ENCODE results near the gene LRRC8C. TPM values are rescaled to one million over a fixed set of nuclear protein-coding genes. Genes with fewer than 3 reads are reported as not detected.

LRRC8C gene
- total and polyA plus RNA-seq, 10 of the 15 experiments (the other 5 are each of a cell fraction or from before 2014, with no cell fraction given), result 2.3 to 16.3 (median 10.8) TPM

- TF ChIP-seq TAF1 (IDR thresholded peaks at IDR 0.05; ENCODE audit: borderline replicate concordance, low read depth, low read length), result no peak
Observed at GRCh38 chr1:89727517-89728312, 94.8 kb downstream of the LRRC8C start (continued).

- ChIA-PET RAD21 (ENCODE audit: unreplicated experiment) (no interaction called here), POLR2A (no interaction called here), SMC1A (ENCODE audit: uncharacterized antibody, unreplicated experiment) (no interaction called here), CTCF (interaction anchor here (2.7 kb wide), 1 partner anchor 35 kb away, joined by 13 read pairs; no protein-coding TSS in a partner anchor)
- WGBS (ENCODE audit: insufficient coverage, insufficient replicate concordance, low lambda C conversion rate, missing lambda C conversion rate), result 70% methylated on average over 4 of the region's 4 CpGs
- intact Hi-C loops (cut with micrococcal nuclease; ENCODE audit: unreplicated experiment) (no loop called here), in situ Hi-C loops (cut with MboI) (no loop called here)
- FAIRE-seq (no peak), ATAC-seq (no peak), DNase-seq (ENCODE audit: low read depth, low spot score) (no peak)
- no peaks in the 10 kb centered on the region for H4K20me1 ChIP-seq (ENCODE audit: control insufficient read depth, insufficient read depth)
- H3K4me1 ChIP-seq (ENCODE audit: control insufficient read depth, insufficient read depth, low read length), result peaks cover 32% of the 10 kb centered on the region
- no peak overlapping the region for H2AFZ ChIP-seq (ENCODE audit: control insufficient read depth, low read depth, low read length)
- no peak overlapping the region for H3K27ac ChIP-seq (ENCODE audit: control insufficient read depth, insufficient read depth)
- H3K9me3 ChIP-seq (replicated peaks; ENCODE audit: control insufficient read depth, insufficient read depth, low read length), result no peaks in the 10 kb centered on the region; the same call in 2 of the 3 replicates
- H3K9ac ChIP-seq (ENCODE audit: control insufficient read depth, insufficient read depth, low read length), result no peak overlapping the region
- no peak overlapping the region for H3K4me3 ChIP-seq
- no peaks in the 10 kb centered on the region for H3K79me2 ChIP-seq (ENCODE audit: control insufficient read depth, insufficient read depth, low read length)
- no TSS peak for BruUV-seq (replicated peaks)
- H3K4me2 ChIP-seq (ENCODE audit: control insufficient read depth, insufficient read depth), result no peak overlapping the region
- no peaks in the 10 kb centered on the region for H3K36me3 ChIP-seq (ENCODE audit: control insufficient read depth in 2 of 2, insufficient read depth in 2 of 2, low read length in 1 of 2)
- H3K27me3 ChIP-seq (replicated peaks in 1 of 2; ENCODE audit: control insufficient read depth in 2 of 2, insufficient read depth in 2 of 2, low read length in 1 of 2), result no peaks in the 10 kb centered on the region
- TF ChIP-seq FOXK2 (IDR thresholded peaks at IDR 0.05) (no peak), ZZZ3 (IDR thresholded peaks at IDR 0.05; ENCODE audit: control insufficient read depth, insufficient read length, low read depth) (no peak), PAX8 (IDR thresholded peaks at IDR 0.05) (no peak), CEBPB (IDR thresholded peaks at IDR 0.05; ENCODE audit: borderline replicate concordance in 1 of 2, low read depth in 2 of 2, low read length in 2 of 2) (no peak), TARDBP (IDR thresholded peaks at IDR 0.05; ENCODE audit: borderline replicate concordance) (no peak), PRDM15 (CRISPR knock-in tag; IDR thresholded peaks at IDR 0.05) (no peak), ZBTB40 (IDR thresholded peaks at IDR 0.05; ENCODE audit: borderline replicate concordance) (no peak), NBN (IDR thresholded peaks at IDR 0.05) (no peak), CREB1 (IDR thresholded peaks at IDR 0.05; ENCODE audit: low read depth) (no peak), SPI1 (IDR thresholded peaks at IDR 0.05; ENCODE audit: borderline replicate concordance, insufficient read depth, low read depth, low read length) (no peak), ZBED1 (IDR thresholded peaks at IDR 0.05; ENCODE audit: borderline replicate concordance) (no peak), ZNF217 (IDR thresholded peaks at IDR 0.05) (no peak)
Observed at GRCh38 chr1:89728381-89728780, 95.5 kb downstream of the LRRC8C start.
